K562 (cell line): Measurements from ENCODE around the gene UROS. TPM values are rescaled to one million over a fixed set of nuclear protein-coding genes. Genes with fewer than 3 reads are reported as not detected.

ENCODE experiments used
- BRCA1 ChIP-seq, 2 experiments: fragments of 450-650 bp in 1 of 2; sonication (generic) in 1 of 2; formaldehyde crosslinking in 1 of 2; IDR thresholded peaks; 2 replicates each; pipeline versions ENCODE4 v1.5.0 to v1.6.1; 2017 to 2020; ENCODE audit warnings: mild to moderate bottlenecking in 1 of 2, missing genetic modification reagents in 1 of 2
- DDX20 ChIP-seq: fragments of 450-650 bp; IDR thresholded peaks from 2 replicates; pipeline ENCODE4 v1.6.1; 2016; ENCODE audit warnings: missing genetic modification characterization, low read depth, mild to moderate bottlenecking, missing compliant biosample characterization, moderate library complexity
- ILK ChIP-seq: fragments of 450-650 bp; IDR thresholded peaks from 2 replicates; pipeline ENCODE4 v1.6.1; 2016; ENCODE audit warnings: missing genetic modification characterization, low read depth, mild to moderate bottlenecking, missing compliant biosample characterization, moderate library complexity, borderline replicate concordance
- MCM2 ChIP-seq: fragments of 450-650 bp; IDR thresholded peaks from 2 replicates; pipeline ENCODE4 v1.6.1; 2017; ENCODE audit warnings: low read depth, mild to moderate bottlenecking
- NCOA6 ChIP-seq: fragments of 450-650 bp; IDR thresholded peaks from 2 replicates; pipeline ENCODE4 v1.6.1; 2017; ENCODE audit warnings: mild to moderate bottlenecking
- NR2C1 ChIP-seq, 2 experiments: fragments of 450-650 bp; IDR thresholded peaks; 2 replicates each; pipeline ENCODE4 v1.6.1; 2017; ENCODE audit warnings: mild to moderate bottlenecking in 2 of 2, antibody characterized with exemption in 1 of 2, inconsistent platforms in 1 of 2, missing compliant biosample characterization in 1 of 2, missing genetic modification characterization in 1 of 2
- POLR2AphosphoS5 ChIP-seq: IDR thresholded peaks from 2 replicates; pipeline ENCODE4 v1.6.1; 2011; ENCODE audit warnings: mild to moderate bottlenecking, low read depth, low read length, moderate library complexity; ENCODE audit not compliant: control insufficient read depth, insufficient read depth
- PTBP1 ChIP-seq: fragments of 200-400 bp; formaldehyde crosslinking; IDR thresholded peaks from 2 replicates; pipeline ENCODE4 v1.6.1; 2017; ENCODE audit warnings: low read depth, low read length
- SRSF7 ChIP-seq: fragments of 200-400 bp; formaldehyde crosslinking; optimal IDR thresholded peaks from 2 replicates; pipeline ENCODE3; 2017; ENCODE audit warnings: mild to moderate bottlenecking, low read depth, low read length
- ZNF311 ChIP-seq: fragments of 250-450 bp; sonication (Bioruptor Pico); IDR thresholded peaks from 2 replicates; pipeline ENCODE4 v1.4.0; 2020; ENCODE audit warnings: mild to moderate bottlenecking, moderate library complexity
- ZNF445 ChIP-seq: fragments of 250-450 bp; sonication (Bioruptor Pico); IDR thresholded peaks from 2 replicates; pipeline ENCODE4 v1.4.0; 2020; ENCODE audit warnings: low read depth, mild to moderate bottlenecking, moderate library complexity
- ZNF707 ChIP-seq: fragments of 250-450 bp; sonication (Bioruptor Pico); conservative IDR thresholded peaks from 2 replicates; pipeline ENCODE4 v1.8.0; 2022; ENCODE audit warnings: inconsistent platforms, mild to moderate bottlenecking, moderate library complexity
- ZNF79 ChIP-seq: fragments of 250-450 bp; sonication (Bioruptor Pico); IDR thresholded peaks from 2 replicates; pipeline ENCODE4 v1.4.0; 2020; ENCODE audit warnings: low read depth, mild to moderate bottlenecking, moderate library complexity
- polyA plus RNA-seq, 8 experiments: library from polyadenylated mRNA; depleted of rRNA in 4 of 8; stranded (reverse) in 5 of 8; unstranded in 3 of 8; fragments of >200 nt; fragmentation: Nextera tagmentation in 2 of 8; fragmentation: Illumina TruSeq in 1 of 8; extraction: Ambion mirVana in 2 of 8; extraction: Trizol in 1 of 8; gene quantifications; 2 replicates each; pipeline versions ENCODE4 v1.2.1 to v1.2.3, GENCODE V29; 2011 to 2014; ENCODE audit warnings: inconsistent platforms in 1 of 8, missing spikeins in 1 of 8
- total RNA-seq, 7 experiments: library from RNA; depleted of rRNA in 6 of 7; stranded (reverse); fragments of >200 nt in 6 of 7; fragmentation: Illumina TruSeq in 2 of 7; extraction: Trizol in 2 of 7; gene quantifications; 2 replicates each; pipeline versions ENCODE4 v1.2.1 to v1.2.3, GENCODE V29; 2011 to 2021; ENCODE audit warnings: low replicate concordance in 1 of 7
- TF ChIP-seq, protein P1 (sequence below): fragments of 250-450 bp; sonication (Bioruptor Pico); IDR thresholded peaks from 2 replicates; pipeline ENCODE4 v1.5.0; 2020; ENCODE audit warnings: mild to moderate bottlenecking
- TF ChIP-seq, protein P2 (sequence below): fragments of 250-450 bp; sonication (Bioruptor Pico); IDR thresholded peaks from 2 replicates; pipeline ENCODE4 v1.8.0; 2021; ENCODE audit warnings: moderate library complexity, mild to moderate bottlenecking, inconsistent platforms
- TF ChIP-seq, protein P3 (sequence below): fragments of 150-350 bp; conservative IDR thresholded peaks from 2 replicates; pipeline ENCODE4 v1.6.1; 2014; ENCODE audit warnings: low read length
- TF ChIP-seq, protein P4 (sequence below): fragments of 450-650 bp; IDR thresholded peaks from 2 replicates; pipeline ENCODE4 v1.6.1; 2016
- TF ChIP-seq, protein P5 (sequence below): sonication (generic); formaldehyde crosslinking; IDR thresholded peaks from 2 replicates; pipeline ENCODE4 v1.8.1; 2022; ENCODE audit warnings: missing genetic modification reagents
- TF ChIP-seq, protein P6 (sequence below): fragments of 450-650 bp; IDR thresholded peaks from 2 replicates; pipeline ENCODE4 v1.6.1; 2016; ENCODE audit warnings: antibody characterized with exemption

UROS gene
- total and polyA plus RNA-seq, 9 of the 15 experiments (the other 6 are each of a cell fraction or from before 2014, with no cell fraction given) = 6.4 to 39.1 (median 32.3) TPM

DNA sequence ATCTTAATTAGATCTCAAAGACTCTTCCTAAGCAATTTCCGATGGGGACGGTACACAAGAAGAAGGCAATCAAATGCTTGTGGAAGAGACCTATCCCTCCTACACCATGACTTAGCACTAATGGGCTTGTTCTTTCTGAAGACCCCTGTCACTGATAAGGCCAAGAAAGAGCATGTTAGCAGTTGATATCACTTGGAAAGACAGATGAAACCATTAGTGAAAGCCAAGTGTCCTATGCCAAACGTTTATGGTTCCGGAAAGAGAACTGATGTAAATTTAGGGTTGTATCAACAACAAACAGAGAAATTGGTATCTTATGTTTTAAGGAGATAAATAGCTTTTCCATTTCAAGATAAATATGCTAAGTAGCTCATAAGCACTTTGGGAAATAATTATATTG lies 6.5 kb downstream of the UROS start (continued):
- TF ChIP-seq, protein P1, sequence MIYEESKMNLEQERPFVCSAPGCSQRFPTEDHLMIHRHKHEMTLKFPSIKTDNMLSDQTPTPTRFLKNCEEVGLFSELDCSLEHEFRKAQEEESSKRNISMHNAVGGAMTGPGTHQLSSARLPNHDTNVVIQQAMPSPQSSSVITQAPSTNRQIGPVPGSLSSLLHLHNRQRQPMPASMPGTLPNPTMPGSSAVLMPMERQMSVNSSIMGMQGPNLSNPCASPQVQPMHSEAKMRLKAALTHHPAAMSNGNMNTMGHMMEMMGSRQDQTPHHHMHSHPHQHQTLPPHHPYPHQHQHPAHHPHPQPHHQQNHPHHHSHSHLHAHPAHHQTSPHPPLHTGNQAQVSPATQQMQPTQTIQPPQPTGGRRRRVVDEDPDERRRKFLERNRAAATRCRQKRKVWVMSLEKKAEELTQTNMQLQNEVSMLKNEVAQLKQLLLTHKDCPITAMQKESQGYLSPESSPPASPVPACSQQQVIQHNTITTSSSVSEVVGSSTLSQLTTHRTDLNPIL = no peak
- TF ChIP-seq ZNF311 (CRISPR knock-in tag) (peak; percentile 6; the same call in 1 of the 2 replicates), SRSF7 (no peak), NR2C1 (IDR thresholded peaks at IDR 0.05) (no peak), NR2C1 (tag; IDR thresholded peaks at IDR 0.05) (no peak), MCM2 (no peak), DDX20 (tag) (no peak), ILK (tag) (no peak), ZNF79 (no peak), BRCA1 (IDR thresholded peaks at IDR 0.05) (no peak), BRCA1 (CRISPR knock-in tag; IDR thresholded peaks at IDR 0.05) (no peak), POLR2AphosphoS5 (peak; percentile 93), NCOA6 (no peak), ZNF445 (CRISPR knock-in tag) (no peak), PTBP1 (no peak), ZNF707 (CRISPR knock-in tag) (no peak)
- TF ChIP-seq, protein P2, sequence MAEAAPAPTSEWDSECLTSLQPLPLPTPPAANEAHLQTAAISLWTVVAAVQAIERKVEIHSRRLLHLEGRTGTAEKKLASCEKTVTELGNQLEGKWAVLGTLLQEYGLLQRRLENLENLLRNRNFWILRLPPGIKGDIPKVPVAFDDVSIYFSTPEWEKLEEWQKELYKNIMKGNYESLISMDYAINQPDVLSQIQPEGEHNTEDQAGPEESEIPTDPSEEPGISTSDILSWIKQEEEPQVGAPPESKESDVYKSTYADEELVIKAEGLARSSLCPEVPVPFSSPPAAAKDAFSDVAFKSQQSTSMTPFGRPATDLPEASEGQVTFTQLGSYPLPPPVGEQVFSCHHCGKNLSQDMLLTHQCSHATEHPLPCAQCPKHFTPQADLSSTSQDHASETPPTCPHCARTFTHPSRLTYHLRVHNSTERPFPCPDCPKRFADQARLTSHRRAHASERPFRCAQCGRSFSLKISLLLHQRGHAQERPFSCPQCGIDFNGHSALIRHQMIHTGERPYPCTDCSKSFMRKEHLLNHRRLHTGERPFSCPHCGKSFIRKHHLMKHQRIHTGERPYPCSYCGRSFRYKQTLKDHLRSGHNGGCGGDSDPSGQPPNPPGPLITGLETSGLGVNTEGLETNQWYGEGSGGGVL = no peak
- TF ChIP-seq, protein P3, sequence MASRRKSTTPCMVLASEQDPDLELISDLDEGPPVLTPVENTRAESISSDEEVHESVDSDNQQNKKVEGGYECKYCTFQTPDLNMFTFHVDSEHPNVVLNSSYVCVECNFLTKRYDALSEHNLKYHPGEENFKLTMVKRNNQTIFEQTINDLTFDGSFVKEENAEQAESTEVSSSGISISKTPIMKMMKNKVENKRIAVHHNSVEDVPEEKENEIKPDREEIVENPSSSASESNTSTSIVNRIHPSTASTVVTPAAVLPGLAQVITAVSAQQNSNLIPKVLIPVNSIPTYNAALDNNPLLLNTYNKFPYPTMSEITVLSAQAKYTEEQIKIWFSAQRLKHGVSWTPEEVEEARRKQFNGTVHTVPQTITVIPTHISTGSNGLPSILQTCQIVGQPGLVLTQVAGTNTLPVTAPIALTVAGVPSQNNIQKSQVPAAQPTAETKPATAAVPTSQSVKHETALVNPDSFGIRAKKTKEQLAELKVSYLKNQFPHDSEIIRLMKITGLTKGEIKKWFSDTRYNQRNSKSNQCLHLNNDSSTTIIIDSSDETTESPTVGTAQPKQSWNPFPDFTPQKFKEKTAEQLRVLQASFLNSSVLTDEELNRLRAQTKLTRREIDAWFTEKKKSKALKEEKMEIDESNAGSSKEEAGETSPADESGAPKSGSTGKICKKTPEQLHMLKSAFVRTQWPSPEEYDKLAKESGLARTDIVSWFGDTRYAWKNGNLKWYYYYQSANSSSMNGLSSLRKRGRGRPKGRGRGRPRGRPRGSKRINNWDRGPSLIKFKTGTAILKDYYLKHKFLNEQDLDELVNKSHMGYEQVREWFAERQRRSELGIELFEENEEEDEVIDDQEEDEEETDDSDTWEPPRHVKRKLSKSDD = no peak
- TF ChIP-seq, protein P4, sequence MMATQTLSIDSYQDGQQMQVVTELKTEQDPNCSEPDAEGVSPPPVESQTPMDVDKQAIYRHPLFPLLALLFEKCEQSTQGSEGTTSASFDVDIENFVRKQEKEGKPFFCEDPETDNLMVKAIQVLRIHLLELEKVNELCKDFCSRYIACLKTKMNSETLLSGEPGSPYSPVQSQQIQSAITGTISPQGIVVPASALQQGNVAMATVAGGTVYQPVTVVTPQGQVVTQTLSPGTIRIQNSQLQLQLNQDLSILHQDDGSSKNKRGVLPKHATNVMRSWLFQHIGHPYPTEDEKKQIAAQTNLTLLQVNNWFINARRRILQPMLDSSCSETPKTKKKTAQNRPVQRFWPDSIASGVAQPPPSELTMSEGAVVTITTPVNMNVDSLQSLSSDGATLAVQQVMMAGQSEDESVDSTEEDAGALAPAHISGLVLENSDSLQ = peak; percentile 85
- TF ChIP-seq, protein P5, sequence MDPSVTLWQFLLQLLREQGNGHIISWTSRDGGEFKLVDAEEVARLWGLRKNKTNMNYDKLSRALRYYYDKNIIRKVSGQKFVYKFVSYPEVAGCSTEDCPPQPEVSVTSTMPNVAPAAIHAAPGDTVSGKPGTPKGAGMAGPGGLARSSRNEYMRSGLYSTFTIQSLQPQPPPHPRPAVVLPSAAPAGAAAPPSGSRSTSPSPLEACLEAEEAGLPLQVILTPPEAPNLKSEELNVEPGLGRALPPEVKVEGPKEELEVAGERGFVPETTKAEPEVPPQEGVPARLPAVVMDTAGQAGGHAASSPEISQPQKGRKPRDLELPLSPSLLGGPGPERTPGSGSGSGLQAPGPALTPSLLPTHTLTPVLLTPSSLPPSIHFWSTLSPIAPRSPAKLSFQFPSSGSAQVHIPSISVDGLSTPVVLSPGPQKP (CRISPR knock-in tag) = no peak
- TF ChIP-seq, protein P6, sequence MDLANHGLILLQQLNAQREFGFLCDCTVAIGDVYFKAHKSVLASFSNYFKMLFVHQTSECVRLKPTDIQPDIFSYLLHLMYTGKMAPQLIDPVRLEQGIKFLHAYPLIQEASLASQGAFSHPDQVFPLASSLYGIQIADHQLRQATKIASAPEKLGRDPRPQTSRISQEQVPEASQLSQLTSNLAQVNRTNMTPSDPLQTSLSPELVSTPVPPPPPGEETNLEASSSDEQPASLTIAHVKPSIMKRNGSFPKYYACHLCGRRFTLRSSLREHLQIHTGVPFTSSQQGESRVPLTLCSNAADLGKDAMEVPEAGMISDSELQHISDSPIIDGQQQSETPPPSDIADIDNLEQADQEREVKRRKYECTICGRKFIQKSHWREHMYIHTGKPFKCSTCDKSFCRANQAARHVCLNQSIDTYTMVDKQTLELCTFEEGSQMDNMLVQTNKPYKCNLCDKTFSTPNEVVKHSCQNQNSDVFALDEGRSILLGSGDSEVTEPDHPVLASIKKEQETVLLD = peak; percentile 72; the same call in 1 of the 2 replicates
